RWPE2 (cell line): Measurements from ENCODE around the gene KCTD2.
"Not testable (repeated sequence)": the region's sequence is repeated elsewhere in the genome, so short reads cannot be mapped to it uniquely, and the experiment has no call there.

Source experiments
- ATAC-seq: fragments of 200-7000 bp; cut with Tn5 transposase; 3 replicates; pipeline ENCODE4 v1.9.1; 2021; ENCODE audit warnings: low read depth
- DNase-seq: peaks from one replicate; pipeline ENCODE4 v3.0.0-alpha.2; 2020; ENCODE audit warnings: low spot score
- H3K27ac ChIP-seq: fragments of 450-650 bp; 2 replicates; pipeline ENCODE4 v1.5.1; 2017; ENCODE audit warnings: mild to moderate bottlenecking; ENCODE audit not compliant: poor library complexity, severe bottlenecking
- H3K27me3 ChIP-seq: fragments of 250-450 bp; sonication (Bioruptor Pico); 2 replicates; pipeline ENCODE4 v1.5.1; 2021; ENCODE audit warnings: mild to moderate bottlenecking, moderate library complexity; ENCODE audit not compliant: insufficient read depth, poor library complexity, severe bottlenecking
- H3K36me3 ChIP-seq: fragments of 250-450 bp; sonication (Bioruptor Pico); 2 replicates; pipeline ENCODE4 v1.5.1; 2020; ENCODE audit warnings: low read depth, mild to moderate bottlenecking, moderate library complexity
- H3K4me1 ChIP-seq: fragments of 250-450 bp; sonication (Bioruptor Pico); 2 replicates; pipeline ENCODE4 v1.5.1; 2021; ENCODE audit warnings: mild to moderate bottlenecking, moderate library complexity; ENCODE audit not compliant: insufficient read depth, poor library complexity, severe bottlenecking
- H3K4me3 ChIP-seq: fragments of 250-450 bp; sonication (Bioruptor Pico); 2 replicates; pipeline ENCODE4 v1.5.1; 2021; ENCODE audit warnings: mild to moderate bottlenecking, moderate library complexity; ENCODE audit not compliant: severe bottlenecking
- H3K9me3 ChIP-seq: fragments of 250-450 bp; sonication (Bioruptor Pico); 2 replicates; pipeline ENCODE4 v1.5.1; 2021; ENCODE audit warnings: mild to moderate bottlenecking, moderate library complexity; ENCODE audit not compliant: severe bottlenecking
- CTCF ChIP-seq: fragments of 450-650 bp; IDR thresholded peaks from one replicate; pipeline ENCODE4 v1.5.1; 2017; ENCODE audit warnings: mild to moderate bottlenecking, moderate library complexity; ENCODE audit not compliant: poor library complexity, severe bottlenecking

The KCTD2 gene

GRCh38 chr17:75036643-75037268 is 10.3 kb upstream of the KCTD2 start:
- DNase-seq (peak; percentile 82), ATAC-seq (0 out of 3 replicates have a peak, but pooled peaks have one; percentile 3)
- H3K27me3 ChIP-seq: no peaks in the 10 kb centered on the region
- no peak overlapping the region for H3K4me3 ChIP-seq
- peaks cover 33% of the 10 kb centered on the region for H3K36me3 ChIP-seq
- H3K4me1 ChIP-seq: peaks cover 6% of the 10 kb centered on the region
- peak overlapping the region; percentile 13 for H3K27ac ChIP-seq
- no peaks in the 10 kb centered on the region for H3K9me3 ChIP-seq
- no peak for TF ChIP-seq CTCF

- H3K36me3 ChIP-seq: peaks cover 41% of the 10 kb centered on the region
- H3K9me3 ChIP-seq: no peaks in the 10 kb centered on the region
Observed at GRCh38 chr17:75039238-75039637, 7.8 kb upstream of the KCTD2 start.

GRCh38 chr17:75041656-75042280 is 5.3 kb upstream of the KCTD2 start:
- no peak overlapping the region for H3K4me3 ChIP-seq
- H3K4me1 ChIP-seq: peaks cover 5% of the 10 kb centered on the region
- no peaks in the 10 kb centered on the region for H3K9me3 ChIP-seq
- TF ChIP-seq CTCF: no peak
- DNase-seq (no peak), ATAC-seq (no peak)
- H3K27ac ChIP-seq: no peak overlapping the region
- peaks cover 49% of the 10 kb centered on the region for H3K36me3 ChIP-seq
- no peaks in the 10 kb centered on the region for H3K27me3 ChIP-seq

More at GRCh38 chr17:75039238-75039637, 7.8 kb upstream of the KCTD2 start:
- Histone ChIP-seq H3K27ac (no peak overlapping the region), H3K4me1 (peaks cover 6% of the 10 kb centered on the region), H3K4me3 (no peak overlapping the region), H3K27me3 (no peaks in the 10 kb centered on the region)
- TF ChIP-seq CTCF: no peak
- DNase-seq (no peak), ATAC-seq (no peak)

- Histone ChIP-seq H3K36me3 (peaks cover 43% of the 10 kb centered on the region), H3K4me1 (peaks cover 12% of the 10 kb centered on the region)
- H3K9me3 ChIP-seq, H3K27ac ChIP-seq, H3K27me3 ChIP-seq, ATAC-seq, H3K4me3 ChIP-seq, DNase-seq: not testable (repeated sequence)
Observed at GRCh38 chr17:75043789-75044188, 3.2 kb upstream of the KCTD2 start.

GRCh38 chr17:75044716-75045115 is 2.3 kb upstream of the KCTD2 start:
- Histone ChIP-seq H3K4me1 (peaks cover 13% of the 10 kb centered on the region), H3K27ac (no peak overlapping the region), H3K36me3 (peaks cover 40% of the 10 kb centered on the region), H3K27me3 (no peaks in the 10 kb centered on the region), H3K9me3 (no peaks in the 10 kb centered on the region), H3K4me3 (no peak overlapping the region)
- no peak for TF ChIP-seq CTCF
- ATAC-seq: no peak
- DNase-seq: no peak

- Histone ChIP-seq H3K4me1 (peaks cover 13% of the 10 kb centered on the region), H3K27ac (peak overlapping the region; percentile 72), H3K36me3 (peaks cover 40% of the 10 kb centered on the region), H3K4me3 (peak overlapping the region; percentile 93)
- H3K27me3 ChIP-seq, H3K9me3 ChIP-seq, DNase-seq, ATAC-seq: not testable (repeated sequence)
Observed at GRCh38 chr17:75045946-75046406, 1.0 kb upstream of the KCTD2 start.
